ENCODE results near the gene PYDC2. TPM values are rescaled to one million over a fixed set of nuclear protein-coding genes. Genes with fewer than 3 reads are reported as not detected.

Gene PYDC2
- polyA plus RNA-seq, 1 of the 3 experiments (the other 2 are of a cell fraction): not detected

GRCh38 chr3:191455257-191455952, 5.6 kb upstream of the PYDC2 start:
- Histone ChIP-seq H3K27me3 (ENCODE audit: insufficient read depth) (no peaks in the 10 kb centered on the region), H3K4me2 (no peak overlapping the region; the same call in 1 of the 2 replicates), H3K4me1 (ENCODE audit: control insufficient read depth in 1 of 2, insufficient read depth in 2 of 2, low read depth in 1 of 2, low read length in 1 of 2) (no peaks in the 10 kb centered on the region; a peak in 2 of 4 replicates), H3K9me2 (no peaks in the 10 kb centered on the region; the same call in 1 of the 2 replicates), H3K79me2 (ENCODE audit: insufficient read depth) (no peaks in the 10 kb centered on the region), H3K9ac (no peak overlapping the region), H3K4me3 (ENCODE audit: low read depth in 2 of 2, low read length in 1 of 2) (no peak overlapping the region), H3K36me3 (replicated peaks in 1 of 2; ENCODE audit: control insufficient read depth in 1 of 2, insufficient read depth in 2 of 2, low read length in 1 of 2) (no peaks in the 10 kb centered on the region), H4K20me1 (ENCODE audit: insufficient read depth) (no peaks in the 10 kb centered on the region), H3K9me3 (no peaks in the 10 kb centered on the region), H3K27ac (ENCODE audit: low read depth in 2 of 2, low read length in 1 of 2) (no peak overlapping the region), H3F3A (replicated peaks; ENCODE audit: insufficient read depth) (no peaks in the 10 kb centered on the region), H2AFZ (ENCODE audit: low read depth) (no peak overlapping the region)
- ChIA-PET CTCF (no interaction called here), POLR2A (no interaction called here)
- TF ChIP-seq EZH2phosphoT487 (IDR thresholded peaks at IDR 0.05; ENCODE audit: borderline replicate concordance, low read depth): no peak
- TF ChIP-seq CHD2 (IDR thresholded peaks at IDR 0.05; ENCODE audit: low read length, partially characterized antibody): no peak
- TF ChIP-seq JUND (IDR thresholded peaks at IDR 0.05): no peak
- TF ChIP-seq POLR2AphosphoS5 (IDR thresholded peaks at IDR 0.05; ENCODE audit: low read depth, low read length): no peak
- no peak for TF ChIP-seq GATA2 (CRISPR knock-in tag; IDR thresholded peaks at IDR 0.05)
- TF ChIP-seq YY1 (IDR thresholded peaks at IDR 0.05; ENCODE audit: low read depth): no peak
- no peak for TF ChIP-seq TAF1 (IDR thresholded peaks at IDR 0.05; ENCODE audit: borderline replicate concordance, low read depth, low read length)
- no peak for TF ChIP-seq TCF12 (IDR thresholded peaks at IDR 0.05)
- no peak for TF ChIP-seq IRF3 (IDR thresholded peaks at IDR 0.05; ENCODE audit: low read depth, low read length)
- no peak for TF ChIP-seq MEF2A (IDR thresholded peaks at IDR 0.05; ENCODE audit: borderline replicate concordance, low read depth)
- TF ChIP-seq EP300 (IDR thresholded peaks at IDR 0.05; ENCODE audit: borderline replicate concordance in 1 of 2, low read depth in 1 of 2, low read length in 1 of 2): no peak
- no peak for TF ChIP-seq FOXJ3 (CRISPR knock-in tag; IDR thresholded peaks at IDR 0.05)
- no peak for TF ChIP-seq GABPA (IDR thresholded peaks at IDR 0.05; ENCODE audit: low read depth)
- no peak for TF ChIP-seq FOXM1 (IDR thresholded peaks at IDR 0.05; ENCODE audit: low read depth)
- DNase-seq: no peak
- WGBS (ENCODE audit: low lambda C conversion rate): 14% methylated on average over 3 of the region's 3 CpGs

DNA sequence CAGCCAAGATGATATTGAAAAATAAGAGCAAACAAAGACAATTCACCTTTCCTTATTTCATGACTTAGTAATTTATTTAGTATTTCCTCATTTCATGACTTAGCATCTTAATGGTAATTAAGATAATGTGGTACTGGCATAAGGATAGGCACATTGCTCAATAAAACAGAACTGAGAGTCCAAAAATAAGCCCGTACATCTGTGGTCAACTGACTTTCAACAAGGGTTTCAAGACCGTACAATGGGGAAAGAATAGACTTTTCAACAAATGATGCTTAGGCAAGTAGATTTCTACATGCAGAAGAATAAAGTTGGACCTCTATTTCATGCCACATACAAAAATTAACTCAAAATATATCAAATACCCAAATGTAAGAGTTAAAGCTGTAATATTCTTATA, 603 bp upstream of the PYDC2 start:
- H3K4me1 ChIP-seq (ENCODE audit: control insufficient read depth in 1 of 2, insufficient read depth in 2 of 2, low read depth in 1 of 2, low read length in 1 of 2): no peaks in the 10 kb centered on the region; a peak in 2 of 4 replicates
- no peak for DNase-seq
- 57% methylated on average over 2 of the region's 2 CpGs for WGBS (ENCODE audit: low lambda C conversion rate)
- H2AFZ ChIP-seq (ENCODE audit: low read depth): no peak overlapping the region
- no peak overlapping the region for H3K9ac ChIP-seq
- CTCF ChIA-PET: no interaction called here
- H3K36me3 ChIP-seq (replicated peaks in 1 of 2; ENCODE audit: control insufficient read depth in 1 of 2, insufficient read depth in 2 of 2, low read length in 1 of 2): no peaks in the 10 kb centered on the region
- H3K4me3 ChIP-seq (ENCODE audit: low read depth in 2 of 2, low read length in 1 of 2): no peak overlapping the region
- H3K9me3 ChIP-seq: no peaks in the 10 kb centered on the region
- TF ChIP-seq MXI1 (IDR thresholded peaks at IDR 0.05; ENCODE audit: low read depth, low read length): no peak
- TF ChIP-seq NRF1 (IDR thresholded peaks at IDR 0.05; ENCODE audit: low read depth, low read length): no peak
- TF ChIP-seq MAX (IDR thresholded peaks at IDR 0.05; ENCODE audit: low read depth): no peak
- no peak for TF ChIP-seq EP300 (IDR thresholded peaks at IDR 0.05; ENCODE audit: borderline replicate concordance in 1 of 2, low read depth in 1 of 2, low read length in 1 of 2)
- no peak for TF ChIP-seq SIN3A (IDR thresholded peaks at IDR 0.05; ENCODE audit: borderline replicate concordance, low read depth, low read length)
- POLR2A ChIA-PET: no interaction called here
- H3K27me3 ChIP-seq (ENCODE audit: insufficient read depth): no peaks in the 10 kb centered on the region
- H3K79me2 ChIP-seq (ENCODE audit: insufficient read depth): no peaks in the 10 kb centered on the region
- H4K20me1 ChIP-seq (ENCODE audit: insufficient read depth): no peaks in the 10 kb centered on the region
- no peaks in the 10 kb centered on the region for H3K9me2 ChIP-seq
- no peaks in the 10 kb centered on the region for H3F3A ChIP-seq (replicated peaks; ENCODE audit: insufficient read depth)
- no peak overlapping the region for H3K4me2 ChIP-seq
- no peak overlapping the region for H3K27ac ChIP-seq (ENCODE audit: low read depth in 2 of 2, low read length in 1 of 2)
